ENCODE results near the gene DDX19B. TPM values are rescaled to one million over a fixed set of nuclear protein-coding genes. Genes with fewer than 3 reads are reported as not detected.
A peak's percentile ranks its signal among the peaks of the same experiment; 100 is the strongest.
"Not testable (repeated sequence)": the region's sequence is repeated elsewhere in the genome, so short reads cannot be mapped to it uniquely, and the experiment has no call there.

The DDX19B gene
- total and polyA plus RNA-seq, 2 experiments from 2014 or later, result 31.8 to 33.0 TPM

DNA sequence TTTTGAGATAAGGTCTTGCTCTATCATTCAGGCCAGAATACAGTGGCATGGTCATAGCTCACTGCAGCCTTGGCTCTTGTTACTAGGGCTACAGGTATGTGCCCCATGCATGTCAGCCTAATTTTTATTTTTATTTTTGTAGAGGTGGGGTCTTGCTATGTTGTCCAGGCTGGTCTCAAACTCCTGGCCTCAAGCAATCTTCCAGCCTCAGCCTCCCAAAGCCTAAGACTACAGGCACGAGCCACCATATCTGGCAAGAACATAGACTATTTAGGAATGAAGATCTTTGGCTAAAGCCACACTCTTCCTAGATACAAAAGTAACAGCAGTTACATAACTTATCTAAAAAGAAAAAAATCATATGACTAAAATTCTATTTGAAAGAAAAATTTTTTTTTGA is 32.1 kb downstream of the DDX19B start:
- H3K27ac ChIP-seq, result no peak overlapping the region
- H3K9ac ChIP-seq, result no peak overlapping the region
- H3K9me3 ChIP-seq (ENCODE audit: low read depth), result no peaks in the 10 kb centered on the region
- no peaks in the 10 kb centered on the region for H3K9me2 ChIP-seq (ENCODE audit: insufficient read depth)
- H3K4me2 ChIP-seq (ENCODE audit: unreplicated experiment), result no peak overlapping the region
- in situ Hi-C loops (cut with MboI), result no loop called here
- H3K4me1 ChIP-seq (ENCODE audit: insufficient read depth), result no peaks in the 10 kb centered on the region
- H4K20me1 ChIP-seq (ENCODE audit: insufficient read depth), result no peaks in the 10 kb centered on the region
- no peaks in the 10 kb centered on the region for H3K27me3 ChIP-seq (replicated peaks; ENCODE audit: insufficient read depth)
- no peak for DNase-seq
- H3K36me3 ChIP-seq (ENCODE audit: low read depth), result peaks cover 12% of the 10 kb centered on the region; the same call in 1 of the 2 replicates
- TF ChIP-seq EZH2 (IDR thresholded peaks at IDR 0.05; ENCODE audit: insufficient read depth, poor library complexity, severe bottlenecking), result no peak
- TF ChIP-seq EZH2phosphoT487 (IDR thresholded peaks at IDR 0.05; ENCODE audit: insufficient read depth, low read depth), result no peak
- no peaks in the 10 kb centered on the region for H3F3A ChIP-seq (ENCODE audit: insufficient read depth)
- H3K79me2 ChIP-seq (ENCODE audit: insufficient read depth), result no peaks in the 10 kb centered on the region
- H3K4me3 ChIP-seq, result no peak overlapping the region
- no peak overlapping the region for H2AFZ ChIP-seq
- 28 to 32% methylated on average over 1 of the region's 1 CpG for WGBS, 2 experiments (ENCODE audit: low coverage in 1 of 2, low lambda C conversion rate in 2 of 2, missing lambda C conversion rate in 2 of 2)

DNA sequence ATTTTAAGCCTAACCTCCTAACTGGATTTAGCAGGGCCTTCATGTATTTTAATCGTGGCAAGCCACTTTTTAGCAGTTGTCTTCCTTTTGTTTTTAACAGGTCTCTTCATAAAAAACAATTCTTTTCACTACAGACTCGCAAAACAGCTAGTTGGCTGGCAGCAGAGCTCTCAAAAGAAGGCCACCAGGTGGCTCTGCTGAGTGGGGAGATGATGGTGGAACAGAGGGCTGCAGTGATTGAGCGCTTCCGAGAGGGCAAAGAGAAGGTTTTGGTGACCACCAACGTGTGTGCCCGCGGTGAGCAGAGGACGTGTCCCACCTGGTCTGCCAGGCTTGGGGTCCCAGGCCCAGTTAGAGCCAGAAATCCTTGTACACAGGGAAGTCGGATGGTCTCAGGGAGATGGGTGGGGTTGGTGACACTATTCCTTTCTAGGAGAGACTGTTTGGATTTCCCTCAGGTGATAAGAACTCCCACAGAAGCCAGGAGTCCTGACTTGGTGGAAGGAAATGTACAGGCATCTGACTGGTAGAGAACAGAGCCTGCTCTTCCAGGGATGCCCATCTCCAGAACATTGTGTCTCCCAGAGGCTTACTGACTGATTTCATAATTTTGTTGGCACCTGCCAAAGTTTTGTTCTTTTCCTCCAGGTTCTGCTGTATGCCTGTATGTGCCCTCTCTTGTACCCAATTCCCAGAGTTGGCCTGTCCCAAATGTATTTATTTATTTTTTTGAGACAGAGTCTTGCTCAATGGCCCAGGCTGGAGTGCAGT is 32.8 kb downstream of the DDX19B start:
- peak; percentile 38 for DNase-seq
- no peaks in the 10 kb centered on the region for H3K27me3 ChIP-seq (replicated peaks; ENCODE audit: insufficient read depth)
- H3F3A ChIP-seq (ENCODE audit: insufficient read depth), result no peaks in the 10 kb centered on the region
- no peaks in the 10 kb centered on the region for H3K9me2 ChIP-seq (ENCODE audit: insufficient read depth)
- H3K27ac ChIP-seq, result no peak overlapping the region
- 35 to 57% methylated on average over 9 of the region's 9 CpGs for WGBS, 2 experiments (ENCODE audit: low coverage in 1 of 2, low lambda C conversion rate in 2 of 2, missing lambda C conversion rate in 2 of 2)
- H3K9ac ChIP-seq, result no peak overlapping the region
- no peaks in the 10 kb centered on the region for H3K9me3 ChIP-seq (ENCODE audit: low read depth)
- no peak overlapping the region for H3K4me2 ChIP-seq (ENCODE audit: unreplicated experiment)
- TF ChIP-seq EZH2 (IDR thresholded peaks at IDR 0.05; ENCODE audit: insufficient read depth, poor library complexity, severe bottlenecking), result no peak
- TF ChIP-seq EZH2phosphoT487 (IDR thresholded peaks at IDR 0.05; ENCODE audit: insufficient read depth, low read depth), result no peak
- no peak overlapping the region for H3K4me3 ChIP-seq
- H4K20me1 ChIP-seq (ENCODE audit: insufficient read depth), result no peaks in the 10 kb centered on the region
- no peak overlapping the region for H2AFZ ChIP-seq
- no peaks in the 10 kb centered on the region for H3K4me1 ChIP-seq (ENCODE audit: insufficient read depth)
- H3K79me2 ChIP-seq (ENCODE audit: insufficient read depth), result no peaks in the 10 kb centered on the region
- H3K36me3 ChIP-seq (ENCODE audit: low read depth), result peaks cover 15% of the 10 kb centered on the region; the same call in 1 of the 2 replicates
- in situ Hi-C loops (cut with MboI), result no loop called here

DNA sequence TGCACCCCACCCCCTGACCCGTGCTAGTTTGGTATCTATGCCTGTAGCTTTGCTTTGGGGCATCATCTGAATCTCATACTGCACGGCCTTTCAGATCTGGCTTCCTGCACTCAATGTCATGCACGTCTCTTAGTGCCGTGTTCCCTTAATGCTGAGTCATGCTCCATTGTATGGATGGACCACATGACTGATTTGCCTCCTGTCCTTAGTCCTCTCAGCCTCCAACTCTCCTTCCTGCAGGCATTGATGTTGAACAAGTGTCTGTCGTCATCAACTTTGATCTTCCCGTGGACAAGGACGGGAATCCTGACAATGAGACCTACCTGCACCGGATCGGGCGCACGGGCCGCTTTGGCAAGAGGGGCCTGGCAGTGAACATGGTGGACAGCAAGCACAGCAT is 33.7 kb downstream of the DDX19B start:
- peaks cover 15% of the 10 kb centered on the region; the same call in 1 of the 2 replicates for H3K36me3 ChIP-seq (ENCODE audit: low read depth)
- 87 to 89% methylated on average over 7 of the region's 12 CpGs for WGBS, 2 experiments (ENCODE audit: low coverage in 1 of 2, low lambda C conversion rate in 2 of 2, missing lambda C conversion rate in 2 of 2)
- H3F3A ChIP-seq (ENCODE audit: insufficient read depth); H3K9ac ChIP-seq; H3K9me2 ChIP-seq (ENCODE audit: insufficient read depth); H3K27me3 ChIP-seq (replicated peaks; ENCODE audit: insufficient read depth); in situ Hi-C loops (cut with MboI); H3K4me1 ChIP-seq (ENCODE audit: insufficient read depth); H3K9me3 ChIP-seq (ENCODE audit: low read depth); DNase-seq; H2AFZ ChIP-seq; H4K20me1 ChIP-seq (ENCODE audit: insufficient read depth); H3K4me2 ChIP-seq (ENCODE audit: unreplicated experiment); H3K27ac ChIP-seq; H3K79me2 ChIP-seq (ENCODE audit: insufficient read depth); H3K4me3 ChIP-seq: not testable (repeated sequence)

DNA sequence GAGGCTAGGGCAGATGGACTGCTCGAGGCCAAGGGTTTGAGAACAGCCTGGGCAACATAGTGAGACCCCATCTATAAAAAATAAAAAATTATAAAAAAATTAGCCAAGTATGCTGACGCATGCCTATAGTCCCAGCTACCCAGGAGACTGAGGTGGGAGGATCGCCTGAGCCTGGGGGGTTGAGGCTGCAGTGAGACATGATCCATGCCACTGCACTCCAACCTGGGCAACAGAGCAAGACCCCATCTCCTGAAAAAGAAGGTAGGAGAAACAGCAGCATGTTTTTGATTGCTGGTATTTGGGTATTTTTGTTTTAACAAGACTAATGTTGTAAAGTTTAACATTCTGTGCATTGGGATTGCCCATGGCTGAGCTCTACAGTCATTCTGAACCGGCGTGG is 38.8 kb downstream of the DDX19B start:
- H3K4me2 ChIP-seq (ENCODE audit: unreplicated experiment), result no peak overlapping the region
- no peaks in the 10 kb centered on the region for H3K9me3 ChIP-seq (ENCODE audit: low read depth)
- no peak for DNase-seq
- peaks cover 11% of the 10 kb centered on the region; the same call in 1 of the 2 replicates for H3K36me3 ChIP-seq (ENCODE audit: low read depth)
- no peaks in the 10 kb centered on the region for H3K9me2 ChIP-seq (ENCODE audit: insufficient read depth)
- H3F3A ChIP-seq (ENCODE audit: insufficient read depth), result peaks cover 3% of the 10 kb centered on the region; the same call in 1 of the 2 replicates
- H3K9ac ChIP-seq, result no peak overlapping the region
- no peak overlapping the region for H2AFZ ChIP-seq
- H3K4me3 ChIP-seq, result no peak overlapping the region
- no peaks in the 10 kb centered on the region for H3K79me2 ChIP-seq (ENCODE audit: insufficient read depth)
- no peak for TF ChIP-seq EZH2 (IDR thresholded peaks at IDR 0.05; ENCODE audit: insufficient read depth, poor library complexity, severe bottlenecking)
- TF ChIP-seq EZH2phosphoT487 (IDR thresholded peaks at IDR 0.05; ENCODE audit: insufficient read depth, low read depth), result no peak
- H3K4me1 ChIP-seq (ENCODE audit: insufficient read depth), result no peaks in the 10 kb centered on the region
- H4K20me1 ChIP-seq (ENCODE audit: insufficient read depth), result no peaks in the 10 kb centered on the region
- WGBS, 2 experiments (ENCODE audit: low coverage in 1 of 2, low lambda C conversion rate in 2 of 2, missing lambda C conversion rate in 2 of 2), result 98% methylated on average over 5 of the region's 5 CpGs
- in situ Hi-C loops (cut with MboI), result no loop called here
- no peaks in the 10 kb centered on the region for H3K27me3 ChIP-seq (replicated peaks; ENCODE audit: insufficient read depth)
- H3K27ac ChIP-seq, result no peak overlapping the region
